GF-D8 (cell line): ENCODE measurements around the gene EEF1AKMT1.
A peak's percentile ranks its signal among the peaks of the same experiment; 100 is the strongest.

Source experiments
- DNase-seq: peaks from one replicate; lab custom pipeline; 2025; lab: John Stamatoyannopoulos, UW

The EEF1AKMT1 gene

GRCh38 chr13:20773194-20774080 is at the start of gene EEF1AKMT1:
Gene EEF1AKMT1 (minus strand): TSS chr13:20773961. CDS start chr13:20757598, 16,363 bp downstream.
- DNase-seq: peak; percentile 85

DNA sequence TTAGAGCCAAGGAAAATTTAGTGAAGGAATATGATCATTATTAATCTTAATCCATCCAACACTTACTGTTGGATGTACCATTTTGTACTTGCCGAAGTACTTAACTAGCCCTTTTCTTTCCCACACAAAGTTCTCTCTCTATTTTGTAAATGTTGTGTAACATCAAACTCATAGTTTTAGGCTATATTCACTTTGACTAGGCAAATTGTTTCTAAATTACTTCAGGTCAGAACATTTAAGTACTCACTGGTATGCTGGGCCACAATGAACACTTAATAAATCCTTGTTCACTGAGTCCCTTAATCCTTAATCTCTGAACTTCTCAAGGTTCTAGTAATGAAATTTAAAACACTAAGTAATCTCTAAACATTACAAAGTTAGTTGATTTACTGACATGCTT is 49.3 kb upstream of the EEF1AKMT1 start:
- no peak for DNase-seq

GRCh38 chr13:20822406-20822805 is 48.6 kb upstream of the EEF1AKMT1 start:
- DNase-seq: no peak

DNA sequence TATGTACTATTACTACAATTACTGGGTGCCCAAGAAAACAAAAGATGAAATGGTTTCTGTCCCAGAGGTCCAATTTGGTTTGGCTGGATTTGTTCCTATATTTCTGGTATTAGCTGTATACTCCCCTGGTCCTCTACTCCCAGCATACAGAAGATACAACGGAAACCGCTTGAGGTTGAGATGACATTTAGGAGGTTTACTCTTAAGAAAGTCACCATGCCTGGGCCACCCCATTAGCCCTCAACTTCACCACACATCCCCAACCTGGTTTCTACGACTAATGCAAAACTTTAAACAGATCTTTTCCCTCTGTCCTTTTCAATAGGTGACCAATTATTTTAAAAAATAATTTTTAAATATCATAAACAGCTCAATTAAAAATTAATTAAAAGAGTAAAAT is 46.0 kb upstream of the EEF1AKMT1 start:
- no peak for DNase-seq

DNA sequence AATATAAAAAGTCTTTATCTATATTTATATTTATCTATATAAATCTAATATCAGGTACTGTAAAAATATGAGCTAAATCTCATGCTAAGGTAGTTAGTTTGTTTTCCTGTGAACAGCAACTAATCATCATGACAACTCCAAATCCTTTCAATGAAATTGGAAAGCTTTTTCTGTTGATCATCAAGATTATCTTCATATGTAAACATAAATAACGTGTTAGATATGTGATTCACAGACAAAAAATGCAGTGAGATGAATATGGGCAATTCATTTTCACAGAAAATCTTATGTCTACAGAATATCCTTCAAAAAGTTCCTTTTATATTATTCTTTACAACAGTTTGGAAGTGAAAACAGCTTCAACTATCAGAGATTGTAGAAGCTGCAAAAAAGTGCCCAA is 41.7 kb upstream of the EEF1AKMT1 start:
- DNase-seq: no peak

DNA sequence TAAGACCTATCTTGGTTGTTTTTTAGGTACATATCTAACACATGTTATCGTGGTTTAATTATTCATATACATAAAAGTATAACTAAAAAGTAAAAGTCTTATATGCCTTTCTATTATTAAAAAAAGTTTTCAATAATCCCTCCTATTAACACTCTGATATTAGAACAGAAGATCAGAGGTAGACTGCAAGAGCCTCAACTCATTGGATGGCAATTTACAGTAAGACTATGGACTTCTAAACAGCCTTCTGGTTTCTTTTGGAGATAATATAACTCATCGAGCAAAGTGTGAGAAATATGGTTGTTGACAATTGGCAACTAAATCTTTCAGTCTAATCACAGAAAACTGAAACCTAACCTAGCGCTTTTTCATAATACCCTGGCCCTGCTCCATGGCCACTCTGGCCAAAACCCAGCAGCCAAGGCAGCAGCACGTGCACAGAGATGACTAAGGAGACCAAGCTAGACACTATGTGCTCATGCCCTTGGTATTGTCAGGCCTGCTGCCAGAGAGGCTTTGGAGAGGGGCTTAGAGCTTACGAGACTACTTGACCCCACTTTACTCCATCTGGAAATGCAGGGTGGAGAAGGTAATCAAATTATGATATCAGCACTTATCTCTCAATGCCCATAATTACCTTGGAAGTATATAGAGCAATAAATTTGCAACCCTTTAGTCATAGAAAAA is 40.6 kb upstream of the EEF1AKMT1 start:
- DNase-seq: no peak

DNA sequence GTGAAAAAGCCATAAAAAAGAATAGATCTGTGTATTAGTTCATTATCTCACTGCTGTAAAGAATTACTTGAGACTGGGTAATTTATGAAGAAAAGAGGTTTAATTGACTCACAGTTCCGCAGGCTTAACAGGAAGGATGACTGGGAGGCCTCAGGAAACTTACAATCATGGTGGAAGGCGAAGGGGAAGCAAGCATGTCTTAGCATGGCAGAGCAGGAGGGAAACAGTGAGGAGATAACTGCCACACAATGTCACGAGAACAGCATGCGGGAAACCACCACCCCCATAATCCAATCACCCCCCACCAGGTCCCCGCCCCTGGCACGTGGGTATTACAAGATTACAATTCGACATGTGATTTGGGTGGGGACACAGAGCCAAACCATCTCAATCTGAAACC is 39.1 kb upstream of the EEF1AKMT1 start:
- no peak for DNase-seq

DNA sequence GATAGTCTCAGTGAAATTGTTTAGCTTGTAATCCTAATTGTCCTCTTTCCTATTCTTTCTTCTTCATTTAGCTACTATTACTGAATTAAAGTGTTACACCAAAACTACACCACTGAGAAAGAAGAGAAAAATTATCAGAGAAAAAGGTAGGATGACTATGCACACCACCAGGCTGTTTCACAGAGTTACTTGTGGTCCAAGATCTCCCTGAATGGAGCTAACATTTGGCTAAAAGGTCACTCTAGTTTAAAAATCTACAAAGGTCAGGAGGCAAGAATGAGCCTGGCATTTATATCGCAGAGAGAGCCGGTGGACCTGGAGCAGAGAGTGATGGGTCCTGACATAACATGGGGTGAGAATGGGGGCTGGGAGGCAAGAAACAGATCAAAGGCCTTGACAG is 37.0 kb upstream of the EEF1AKMT1 start:
- no peak for DNase-seq

GRCh38 chr13:20808874-20809273 is 35.1 kb upstream of the EEF1AKMT1 start:
- no peak for DNase-seq

- DNase-seq: no peak
Observed at GRCh38 chr13:20803180-20803965, 29.6 kb upstream of the EEF1AKMT1 start.

DNA sequence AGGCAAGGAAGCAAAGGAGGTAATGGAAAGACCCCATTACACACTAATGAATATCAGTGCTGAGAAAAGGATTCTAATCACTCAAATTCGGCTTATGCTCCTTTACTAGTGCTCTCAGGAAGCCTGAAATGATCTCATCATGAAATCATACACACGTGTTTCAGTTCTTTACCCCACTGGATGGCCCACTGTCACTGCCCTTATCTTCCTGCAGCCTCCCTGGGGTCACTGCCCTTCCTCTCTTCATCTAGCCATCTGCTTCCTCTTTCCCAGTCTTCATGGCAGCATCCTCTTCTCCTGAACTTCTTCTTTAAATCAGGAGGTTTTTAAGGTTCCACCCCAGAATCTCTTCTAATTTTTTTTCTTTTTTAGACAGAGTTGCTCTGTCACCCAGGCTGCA is 27.9 kb upstream of the EEF1AKMT1 start:
- peak; percentile 24 for DNase-seq

- no peak for DNase-seq
Observed at GRCh38 chr13:20799726-20800416, 26.1 kb upstream of the EEF1AKMT1 start.

DNA sequence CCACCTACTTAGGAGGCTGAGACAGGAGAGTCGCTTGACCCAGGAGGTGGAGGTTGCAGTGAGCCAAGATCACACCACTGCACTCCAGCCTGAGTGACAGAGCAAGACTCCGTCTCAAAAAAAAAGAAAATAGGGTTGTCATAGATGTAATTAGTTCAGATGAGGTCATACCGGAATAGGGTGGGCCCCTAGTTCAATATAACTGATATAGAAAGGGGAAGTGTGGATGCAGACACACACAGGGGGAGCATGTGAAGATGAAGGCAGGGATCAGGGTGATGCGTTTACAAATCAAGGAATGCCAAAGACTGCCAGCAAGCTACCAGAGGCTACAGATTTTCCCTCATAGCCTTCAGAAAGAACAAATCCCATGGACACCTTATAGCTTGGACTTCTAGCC is 24.3 kb upstream of the EEF1AKMT1 start:
- DNase-seq: no peak

DNA sequence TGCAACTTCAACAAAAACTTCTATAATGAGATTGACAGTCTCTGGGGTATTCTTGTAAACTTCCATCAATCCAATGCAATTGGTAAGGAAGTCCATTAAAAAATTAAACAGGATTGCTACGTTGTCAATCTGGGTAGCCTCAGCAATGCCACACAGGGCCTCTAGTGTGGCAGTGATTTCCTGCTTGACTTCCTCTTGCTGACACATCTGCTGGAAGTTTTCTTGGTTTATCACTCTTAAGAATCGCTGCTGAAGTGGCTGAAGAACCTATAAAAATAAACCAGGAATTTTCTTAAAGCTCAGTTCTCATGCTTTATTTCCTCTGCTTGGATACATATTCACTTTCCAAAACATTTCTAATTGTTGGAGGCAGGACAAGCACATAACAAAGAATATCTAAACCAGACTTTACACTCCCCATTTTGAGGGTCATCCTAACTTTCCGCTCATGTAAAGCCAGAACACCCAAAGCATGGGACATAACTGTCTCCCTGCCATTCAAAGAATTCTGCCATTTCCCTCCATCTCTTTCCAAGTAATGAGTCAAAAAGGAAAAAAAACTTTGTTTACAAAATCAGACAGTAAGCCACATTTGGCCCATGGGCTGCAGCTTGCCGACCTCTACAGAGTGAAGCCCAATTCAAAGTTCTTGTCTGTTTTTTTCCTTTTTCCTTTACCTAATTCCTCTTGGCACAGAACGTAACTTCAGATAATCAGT is 23.2 kb upstream of the EEF1AKMT1 start:
- DNase-seq: peak; percentile 38

GRCh38 chr13:20789665-20790064 is 15.9 kb upstream of the EEF1AKMT1 start:
- no peak for DNase-seq

DNA sequence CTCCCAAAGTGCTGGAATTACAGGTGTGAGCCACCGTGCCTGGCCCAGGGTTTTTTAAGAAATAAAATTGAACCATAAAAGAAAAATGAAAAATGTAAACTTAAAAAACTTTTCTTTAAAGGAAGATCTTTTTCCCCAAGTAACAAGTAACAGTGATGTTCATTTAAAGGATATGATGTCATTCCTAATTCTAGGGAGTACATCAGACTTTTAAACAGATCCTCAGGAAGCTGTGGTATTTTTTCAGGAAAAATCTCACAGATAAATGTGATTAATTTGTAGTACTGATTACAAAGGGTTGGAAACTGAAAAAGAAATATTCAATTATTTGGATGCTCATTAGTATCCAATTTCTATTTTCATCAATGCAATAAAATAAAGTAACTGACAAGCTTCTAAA is 14.6 kb upstream of the EEF1AKMT1 start:
- DNase-seq: no peak

GRCh38 chr13:20787180-20787579 is 13.4 kb upstream of the EEF1AKMT1 start:
- no peak for DNase-seq

DNA sequence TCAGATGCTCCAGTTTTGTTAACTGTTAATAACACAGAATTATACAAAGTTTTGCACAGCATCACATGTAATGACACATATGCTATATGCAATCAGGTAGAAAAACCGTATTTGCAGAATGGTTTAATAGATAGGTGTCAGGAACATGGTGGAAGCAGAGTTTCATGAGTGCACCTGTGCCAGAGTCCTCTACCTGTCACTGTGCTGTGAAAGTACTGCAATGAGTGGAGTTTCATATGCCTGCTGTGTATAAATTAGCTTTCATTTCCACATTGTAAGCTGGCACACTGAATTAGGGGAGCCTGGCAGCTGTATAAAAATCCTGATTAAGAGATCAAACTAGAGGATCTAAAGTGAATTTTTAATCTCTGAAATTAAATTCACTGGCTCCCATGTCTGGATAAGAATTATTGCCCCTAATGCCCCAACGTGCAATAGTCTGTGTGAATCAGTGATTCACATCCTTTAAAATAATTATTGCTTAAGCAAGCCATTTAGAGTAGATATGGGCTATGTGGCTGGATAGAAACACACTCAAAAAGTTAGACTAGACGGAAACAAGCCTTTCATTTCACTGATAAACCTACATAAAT is 8.5 kb upstream of the EEF1AKMT1 start:
- DNase-seq: no peak

- DNase-seq: no peak
Observed at GRCh38 chr13:20780317-20780716, 6.6 kb upstream of the EEF1AKMT1 start.

DNA sequence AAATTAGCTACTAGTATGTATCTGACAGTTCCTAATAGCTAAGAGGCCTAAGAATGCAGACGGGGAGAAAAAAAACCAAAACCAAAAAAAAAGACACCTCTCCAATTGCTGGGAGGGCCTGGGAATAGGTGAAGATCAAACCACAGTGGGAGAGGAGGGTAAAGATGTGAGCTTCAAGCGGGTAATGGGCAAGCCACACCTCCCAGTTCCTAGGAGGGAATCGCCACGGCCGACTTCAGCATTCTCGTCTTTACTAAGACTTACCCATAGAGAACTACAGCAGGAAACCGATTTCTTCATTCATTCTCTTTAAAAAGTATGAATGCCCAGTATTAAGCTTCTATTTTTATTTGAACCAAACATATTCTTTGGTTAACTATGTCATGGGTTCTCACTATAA is 5.6 kb upstream of the EEF1AKMT1 start:
- DNase-seq: no peak

GRCh38 chr13:20778311-20778710 is 4.5 kb upstream of the EEF1AKMT1 start:
- DNase-seq: no peak
